Measurements from ENCODE around the gene CLCN2. TPM values are rescaled to one million over a fixed set of nuclear protein-coding genes. Genes with fewer than 3 reads are reported as not detected.

The CLCN2 gene
- total and polyA plus RNA-seq, 2 experiments from 2014 or later: 11.9 to 12.3 TPM

GRCh38 chr3:184377882-184378445 lies 16.6 kb upstream of the CLCN2 start, which contains the start of gene THPO:
THPO (minus strand) TSS chr3:184378207; CDS start chr3:184376259, 1,948 bp downstream.
- peaks cover 15% of the 10 kb centered on the region for H3K27me3 ChIP-seq
- H2AFZ ChIP-seq: no peak within 1 kb of the TSS
- H4K20me1 ChIP-seq (ENCODE audit: insufficient read depth, poor library complexity, severe bottlenecking): no peaks in the 10 kb centered on the region
- peak within 1 kb of the TSS; percentile 75 for H3K4me2 ChIP-seq
- H3K79me2 ChIP-seq: no peaks in the 10 kb centered on the region
- DNase-seq (ENCODE audit: low spot score): peak; percentile 65
- peaks cover 20% of the 10 kb centered on the region for H3K4me1 ChIP-seq (ENCODE audit: insufficient read depth)
- no peaks in the 10 kb centered on the region for H3K9me3 ChIP-seq (ENCODE audit: low read depth)
- TF ChIP-seq EZH2 (IDR thresholded peaks at IDR 0.05; ENCODE audit: borderline replicate concordance) (no peak), CTCF (IDR thresholded peaks at IDR 0.05; ENCODE audit: poor library complexity) (no peak), EZH2phosphoT487 (IDR thresholded peaks at IDR 0.05; ENCODE audit: low read depth, severe bottlenecking, unreplicated experiment) (no peak)
- H3K36me3 ChIP-seq (replicated peaks; ENCODE audit: insufficient read depth, low read depth): no peaks in the 10 kb centered on the region
- peak within 1 kb of the TSS; percentile 74 for H3K27ac ChIP-seq
- H3K4me3 ChIP-seq: no peak within 1 kb of the TSS
- WGBS (ENCODE audit: low lambda C conversion rate, missing lambda C conversion rate): 47% methylated on average over 7 of the region's 7 CpGs
- no peaks in the 10 kb centered on the region for H3K9me2 ChIP-seq (replicated peaks; ENCODE audit: insufficient read depth)

GRCh38 chr3:184377374-184377773 lies 16.0 kb upstream of the CLCN2 start:
- no peak overlapping the region for H3K4me3 ChIP-seq
- peaks cover 20% of the 10 kb centered on the region for H3K4me1 ChIP-seq (ENCODE audit: insufficient read depth)
- H2AFZ ChIP-seq: no peak overlapping the region
- H3K27ac ChIP-seq: peak overlapping the region; percentile 74
- no peaks in the 10 kb centered on the region for H3K79me2 ChIP-seq
- no peaks in the 10 kb centered on the region for H4K20me1 ChIP-seq (ENCODE audit: insufficient read depth, poor library complexity, severe bottlenecking)
- WGBS (ENCODE audit: low lambda C conversion rate, missing lambda C conversion rate): 65% methylated on average over 5 of the region's 5 CpGs
- H3K4me2 ChIP-seq: peak overlapping the region; percentile 75
- no peak for TF ChIP-seq EZH2 (IDR thresholded peaks at IDR 0.05; ENCODE audit: borderline replicate concordance)
- no peak for TF ChIP-seq CTCF (IDR thresholded peaks at IDR 0.05; ENCODE audit: poor library complexity)
- no peak for TF ChIP-seq EZH2phosphoT487 (IDR thresholded peaks at IDR 0.05; ENCODE audit: low read depth, severe bottlenecking, unreplicated experiment)
- no peaks in the 10 kb centered on the region for H3K36me3 ChIP-seq (replicated peaks; ENCODE audit: insufficient read depth, low read depth)
- no peaks in the 10 kb centered on the region for H3K9me2 ChIP-seq (replicated peaks; ENCODE audit: insufficient read depth)
- H3K9me3 ChIP-seq (ENCODE audit: low read depth): no peaks in the 10 kb centered on the region
- peaks cover 15% of the 10 kb centered on the region for H3K27me3 ChIP-seq
- no peak for DNase-seq (ENCODE audit: low spot score)

- Histone ChIP-seq H3K27me3 (peaks cover 2% of the 10 kb centered on the region), H3K9me3 (ENCODE audit: low read depth) (no peaks in the 10 kb centered on the region), H3K4me3 (no peak overlapping the region), H4K20me1 (ENCODE audit: insufficient read depth, poor library complexity, severe bottlenecking) (no peaks in the 10 kb centered on the region), H3K27ac (no peak overlapping the region), H3K9me2 (replicated peaks; ENCODE audit: insufficient read depth) (no peaks in the 10 kb centered on the region), H3K4me2 (no peak overlapping the region), H3K4me1 (ENCODE audit: insufficient read depth) (peaks cover 19% of the 10 kb centered on the region), H3K79me2 (no peaks in the 10 kb centered on the region), H2AFZ (no peak overlapping the region), H3K36me3 (replicated peaks; ENCODE audit: insufficient read depth, low read depth) (no peaks in the 10 kb centered on the region)
- DNase-seq (ENCODE audit: low spot score): no peak
- TF ChIP-seq EZH2phosphoT487 (IDR thresholded peaks at IDR 0.05; ENCODE audit: low read depth, severe bottlenecking, unreplicated experiment): no peak
- TF ChIP-seq EZH2 (IDR thresholded peaks at IDR 0.05; ENCODE audit: borderline replicate concordance): no peak
- TF ChIP-seq CTCF (IDR thresholded peaks at IDR 0.05; ENCODE audit: poor library complexity): no peak
- WGBS (ENCODE audit: low lambda C conversion rate, missing lambda C conversion rate): 85% methylated on average over 12 of the region's 12 CpGs
These were observed 14.5 kb upstream of the CLCN2 start for GRCh38 chr3:184375747-184376461.
